Raji (cell line): ENCODE measurements around the gene MYO7A.

Experiments used
- POLR2A ChIP-seq: IDR thresholded peaks from 2 replicates; pipeline ENCODE4 v1.6.1; 2011; ENCODE audit warnings: low read depth, low read length, control low read depth; ENCODE audit not compliant: insufficient read depth

MYO7A gene

DNA sequence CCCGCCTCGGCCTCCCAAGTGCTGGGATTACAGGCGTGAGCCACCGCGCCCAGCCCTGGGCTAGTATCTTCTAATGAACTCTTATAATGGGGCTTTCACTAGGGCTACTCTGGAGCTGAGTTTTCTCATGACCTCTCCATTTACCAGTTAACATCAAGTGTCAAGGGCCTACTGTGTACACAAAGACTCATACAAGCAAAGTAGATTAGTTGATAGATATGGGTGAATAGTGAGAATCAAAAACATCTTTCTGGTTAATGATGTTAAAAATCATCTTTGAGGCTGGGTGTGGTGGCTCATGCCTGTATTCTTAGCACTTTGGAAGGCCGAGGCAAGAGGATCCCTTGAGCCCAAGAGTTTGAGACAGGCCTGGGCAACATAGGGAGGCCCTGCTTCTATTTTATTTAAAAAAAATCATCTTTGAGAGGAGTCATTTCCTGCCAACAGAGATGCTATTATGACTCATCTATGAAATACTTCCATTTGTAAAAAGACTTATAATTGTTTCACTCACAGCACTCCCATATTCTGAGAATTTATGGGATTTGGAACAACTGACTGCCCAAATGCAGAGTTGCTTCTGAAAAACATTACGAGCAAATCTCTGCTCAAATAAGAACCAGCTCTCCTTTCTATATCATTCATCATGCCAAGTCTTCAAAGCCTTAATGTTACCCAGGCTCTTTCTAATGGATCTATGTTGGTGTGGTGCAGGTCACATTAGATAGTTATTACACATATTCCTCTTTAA, 116.4 kb downstream of the MYO7A start:
- TF ChIP-seq POLR2A, result no peak

DNA sequence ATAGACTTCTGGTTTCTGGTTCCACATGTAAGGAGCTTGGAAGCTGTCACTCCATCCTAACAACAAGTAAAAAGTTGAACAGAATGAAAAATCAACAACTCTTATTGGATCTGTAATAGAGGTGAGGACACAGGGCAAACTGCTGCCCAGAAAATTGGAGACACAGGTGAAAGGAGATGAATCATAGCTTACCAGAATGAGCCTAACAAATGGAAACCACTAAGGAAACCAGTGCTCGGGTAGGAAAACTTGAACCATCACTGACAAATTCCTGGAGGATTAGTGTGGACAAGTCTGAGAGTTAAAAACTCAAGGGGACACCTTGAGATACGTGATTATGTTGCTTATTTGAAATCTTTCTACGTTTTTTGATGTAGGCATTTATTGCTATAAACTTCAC, 121.4 kb downstream of the MYO7A start:
- no peak for TF ChIP-seq POLR2A

DNA sequence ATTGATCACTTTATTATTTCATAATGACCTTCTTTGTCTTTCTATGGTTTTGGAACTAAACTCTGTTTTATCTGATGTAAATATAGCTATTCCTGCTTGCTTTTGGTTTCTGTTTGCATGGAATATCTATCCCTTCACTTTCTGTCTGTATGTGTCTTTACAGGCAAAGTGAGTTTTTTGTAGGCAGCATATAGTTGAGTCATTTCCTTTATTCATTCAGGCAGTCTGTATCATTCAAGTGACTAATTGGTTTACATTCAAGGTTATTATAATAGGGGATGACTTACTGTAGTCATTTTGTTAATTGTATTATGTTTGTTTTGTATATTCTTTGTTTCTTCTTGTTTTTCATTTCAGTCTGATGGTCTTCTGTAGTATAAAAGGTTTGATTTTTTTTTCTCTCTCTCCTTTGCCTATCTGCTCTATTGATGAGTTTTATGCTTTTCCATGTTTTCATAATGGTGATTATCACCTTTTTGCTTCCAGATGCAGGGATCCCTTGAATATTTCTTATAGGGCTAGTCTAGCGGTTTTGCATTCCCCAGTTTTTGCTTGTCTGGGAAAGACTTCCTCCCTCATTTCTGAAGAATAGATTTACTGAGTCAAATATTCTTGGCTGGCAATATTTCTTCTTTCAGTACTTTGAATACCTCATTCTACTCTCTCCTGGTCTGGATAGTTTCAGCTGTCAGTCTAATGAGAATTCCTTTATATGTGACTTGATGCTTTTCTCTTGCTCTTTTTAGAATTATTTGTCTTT, 123.0 kb downstream of the MYO7A start:
- TF ChIP-seq POLR2A, result no peak

DNA sequence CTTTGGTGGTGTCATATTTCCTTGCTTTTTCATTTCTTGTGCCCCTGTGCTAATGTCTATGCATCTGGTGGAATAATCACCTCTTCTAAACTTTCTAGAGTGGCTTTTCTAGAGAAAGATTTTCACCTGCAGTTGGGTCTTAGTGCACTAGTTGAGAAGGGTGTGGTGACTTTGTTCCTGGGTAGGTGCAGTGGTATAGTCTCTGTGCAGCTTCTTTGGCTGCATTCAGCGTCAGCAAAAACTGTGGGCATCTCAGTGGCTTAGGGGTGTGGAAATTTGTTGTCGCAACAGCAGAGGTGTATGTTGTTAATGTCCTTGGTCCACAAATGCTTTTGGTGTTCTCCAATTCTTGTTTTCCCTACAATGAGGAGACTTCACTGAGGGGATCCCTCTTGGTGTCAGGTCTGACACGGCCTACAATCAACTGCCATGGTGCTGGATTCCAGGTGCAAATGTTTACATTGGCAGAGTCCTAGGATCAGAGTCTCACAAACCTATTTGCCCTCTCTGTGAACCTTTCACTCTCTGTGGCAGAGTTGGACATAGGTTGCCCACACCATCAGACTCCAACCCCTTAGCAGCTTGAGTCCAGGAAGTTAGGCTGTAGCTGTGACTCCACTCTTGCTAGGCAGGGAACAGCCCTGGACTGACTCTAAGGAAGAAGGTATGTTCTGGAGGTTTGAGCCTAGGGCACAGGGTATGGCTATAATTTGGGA, 124.7 kb downstream of the MYO7A start:
- TF ChIP-seq POLR2A, result no peak

DNA sequence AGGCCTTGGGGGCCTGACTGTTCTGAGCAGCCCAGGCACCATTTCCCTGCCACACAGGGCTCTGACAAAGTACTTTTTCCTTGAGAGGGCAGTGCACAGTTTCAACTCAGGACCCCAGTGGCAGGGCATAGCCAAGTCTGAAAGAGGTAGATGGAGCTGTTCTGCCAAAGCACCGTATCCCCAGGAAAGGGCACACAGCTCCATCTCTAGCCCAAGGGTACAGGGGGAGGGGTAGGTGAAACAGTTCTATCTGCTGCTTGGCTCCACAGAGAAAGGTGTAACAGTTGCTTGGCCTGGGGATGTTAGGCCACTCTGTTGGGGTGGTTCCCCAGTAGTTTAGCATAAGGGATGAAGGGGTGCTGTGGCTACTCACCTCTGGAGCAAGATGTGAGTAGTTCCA, 125.6 kb downstream of the MYO7A start:
- no peak for TF ChIP-seq POLR2A

DNA sequence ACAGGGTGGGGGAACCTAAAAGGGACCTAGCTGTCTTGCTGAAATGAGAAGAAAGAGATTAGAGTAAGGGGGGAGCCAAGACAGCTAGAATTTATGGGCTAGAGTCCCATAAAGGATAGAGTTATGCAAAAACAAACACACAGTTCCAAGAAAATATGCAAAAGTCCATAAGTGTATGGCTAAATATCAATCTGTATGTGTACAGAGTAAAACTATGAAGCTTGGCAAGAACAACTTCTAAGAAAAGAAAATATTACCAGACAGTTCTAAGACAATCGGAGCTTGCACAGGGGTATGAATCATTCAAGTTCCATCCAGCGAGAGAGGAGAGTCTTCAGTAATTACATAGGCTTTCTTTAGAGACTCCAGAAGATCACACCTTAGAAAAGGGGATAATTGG, 131.6 kb downstream of the MYO7A start:
- TF ChIP-seq POLR2A, result no peak

DNA sequence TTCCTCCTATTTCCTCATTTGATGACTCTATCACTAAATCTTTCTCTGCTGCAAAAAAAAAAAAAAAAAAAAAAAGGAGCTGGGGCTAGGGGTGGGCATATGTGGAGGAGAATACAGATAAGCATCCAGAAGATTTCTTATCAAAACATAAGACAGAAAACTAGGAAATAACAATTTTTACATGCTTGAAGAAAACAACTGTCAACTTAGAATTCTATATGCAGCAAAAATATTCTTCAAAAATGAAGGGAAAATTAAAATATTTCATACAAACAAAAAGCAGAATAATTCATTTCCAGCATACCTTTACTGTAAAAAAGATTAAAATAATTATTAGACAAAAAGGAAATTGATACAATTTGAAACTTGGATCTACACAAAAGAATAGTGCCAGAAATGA, 134.8 kb downstream of the MYO7A start:
- TF ChIP-seq POLR2A, result no peak
